Caco-2 (cell line): ENCODE data around the gene TLE2. TPM values are rescaled to one million over a fixed set of nuclear protein-coding genes. Genes with fewer than 3 reads are reported as not detected.
"Not testable (repeated sequence)": the region's sequence is repeated elsewhere in the genome, so short reads cannot be mapped to it uniquely, and the experiment has no call there.

ENCODE experiments used
- BruUV-seq: library from RNA; stranded (reverse); fragments of 400-500 nt; replicated peaks from 2 replicates; lab custom pipeline; 2021; lab: Mats Ljungman, UMichigan
- CTCF ChIA-PET: fragments of 300-600 bp; sonication (Branson Sonifier 250); formaldehyde crosslinking; loops from one replicate; lab custom pipeline; 2022; ENCODE audit warnings: antibody characterized with exemption; lab: Charles Lee
- POLR2A ChIA-PET: fragments of 300-600 bp; sonication (Branson Sonifier 250); formaldehyde crosslinking; loops from one replicate; lab custom pipeline; 2022; ENCODE audit warnings: antibody characterized with exemption; lab: Charles Lee
- DNase-seq, 2 experiments: peaks; one replicate each; pipeline versions ENCODE4 v3.0.0 to v3.0.0-alpha.2; 2020 to 2022
- H3K27me3 ChIP-seq: replicated peaks from 2 replicates; pipeline ENCODE4 v1.6.0; 2011; ENCODE audit warnings: low read length; ENCODE audit not compliant: control insufficient read depth, insufficient read depth
- H3K36me3 ChIP-seq: 2 replicates; pipeline ENCODE4 v1.5.1; 2011; ENCODE audit warnings: low read length; ENCODE audit not compliant: control insufficient read depth, insufficient read depth
- H3K4me1 ChIP-seq: fragments of 250-450 bp; sonication (Bioruptor Pico); 2 replicates; pipeline ENCODE4 v1.5.1; 2020; ENCODE audit warnings: mild to moderate bottlenecking
- H3K4me3 ChIP-seq: 2 replicates; pipeline ENCODE4 v1.5.1; 2011; ENCODE audit warnings: low read depth, mild to moderate bottlenecking, control low read depth, low read length
- H3K9me3 ChIP-seq: fragments of 250-450 bp; sonication (Bioruptor Pico); 2 replicates; pipeline ENCODE4 v1.5.1; 2020; ENCODE audit warnings: mild to moderate bottlenecking, moderate library complexity
- H3K27ac Mint-ChIP-seq: one replicate; pipeline ENCODE4 v1.8.0; 2022; ENCODE audit warnings: mixed read lengths; ENCODE audit not compliant: unreplicated experiment
- H3K27me3 Mint-ChIP-seq: one replicate; pipeline ENCODE4 v1.8.0; 2022; ENCODE audit warnings: mixed read lengths; ENCODE audit not compliant: insufficient read depth, unreplicated experiment
- H3K36me3 Mint-ChIP-seq: one replicate; pipeline ENCODE4 v1.8.0; 2022; ENCODE audit warnings: mild to moderate bottlenecking, mixed read lengths; ENCODE audit not compliant: insufficient read depth, unreplicated experiment
- H3K4me1 Mint-ChIP-seq: one replicate; pipeline ENCODE4 v1.8.0; 2022; ENCODE audit warnings: low read depth, mixed read lengths; ENCODE audit not compliant: unreplicated experiment
- H3K4me3 Mint-ChIP-seq: one replicate; pipeline ENCODE4 v1.8.0; 2022; ENCODE audit warnings: mild to moderate bottlenecking, moderate library complexity, mixed read lengths; ENCODE audit not compliant: unreplicated experiment
- H3K9me3 Mint-ChIP-seq: one replicate; pipeline ENCODE4 v1.8.0; 2022; ENCODE audit warnings: mixed read lengths; ENCODE audit not compliant: unreplicated experiment
- CTCF ChIP-seq, 2 experiments: fragments of 200-600 bp in 1 of 2; IDR thresholded peaks; 1 replicate in 1 of 2; 2 replicates in 1 of 2; pipeline versions ENCODE4 v1.5.1 to v1.8.0; 2011 to 2022; ENCODE audit warnings: antibody characterized with exemption in 1 of 2, control low read depth in 1 of 2, inconsistent platforms in 1 of 2, low read depth in 1 of 2, low read length in 1 of 2, mild to moderate bottlenecking in 1 of 2, moderate library complexity in 1 of 2; ENCODE audit not compliant: insufficient read depth in 1 of 2, severe bottlenecking in 1 of 2, unreplicated experiment in 1 of 2
- intact Hi-C: fragments of 100-400 bp; cut with micrococcal nuclease; formaldehyde crosslinking; loops from one replicate; pipeline ENCODE4 v1.10.0; 2022; ENCODE audit not compliant: unreplicated experiment
- total RNA-seq: library from RNA; stranded (reverse); gene quantifications from 2 replicates; pipeline ENCODE4 v1.2.3, GENCODE V29; 2022

TLE2 gene
- total RNA-seq, 1 experiment from 2014 or later: 31.3 TPM

GRCh38 chr19:3054265-3054971, 25.3 kb upstream of the TLE2 start:
- POLR2A ChIA-PET: interaction anchor here (0.9 to 1.4 kb wide), 3 partner anchors 18 to 104 kb away, joined by 4 read pairs; no protein-coding TSS in a partner anchor
- no peak for TF ChIP-seq CTCF (IDR thresholded peaks at IDR 0.05; ENCODE audit: insufficient read depth in 1 of 2, low read depth in 1 of 2, low read length in 1 of 2, severe bottlenecking in 1 of 2, unreplicated experiment in 1 of 2)
- Histone ChIP-seq H3K27me3 (no peaks in the 10 kb centered on the region), H3K9me3 (no peaks in the 10 kb centered on the region), H3K4me3 (no peak overlapping the region), H3K4me1 (peaks cover 9% of the 10 kb centered on the region; the same call in 1 of the 2 replicates), H3K36me3 (no peaks in the 10 kb centered on the region)
- intact Hi-C loops: no loop called here
- DNase-seq: no peak
- Mint-ChIP-seq H3K36me3 (peaks cover 20% of the 10 kb centered on the region), H3K4me1 (peaks cover 6% of the 10 kb centered on the region), H3K27ac (peak overlapping the region; percentile 58), H3K9me3 (no peaks in the 10 kb centered on the region), H3K4me3 (no peak overlapping the region), H3K27me3 (no peaks in the 10 kb centered on the region)
- CTCF ChIA-PET: interaction anchor here (0.6 to 0.7 kb wide), 2 partner anchors 18 to 253 kb away, joined by 5 to 7 read pairs; no protein-coding TSS in a partner anchor
- BruUV-seq: no TSS peak

- Histone ChIP-seq H3K4me3 (no peak overlapping the region), H3K36me3 (no peaks in the 10 kb centered on the region), H3K9me3 (no peaks in the 10 kb centered on the region), H3K27me3 (no peaks in the 10 kb centered on the region), H3K4me1 (peaks cover 9% of the 10 kb centered on the region; the same call in 1 of the 2 replicates)
- TF ChIP-seq CTCF (IDR thresholded peaks at IDR 0.05; ENCODE audit: insufficient read depth in 1 of 2, low read depth in 1 of 2, low read length in 1 of 2, severe bottlenecking in 1 of 2, unreplicated experiment in 1 of 2): no peak
- no peak for DNase-seq
- Mint-ChIP-seq H3K27ac (no peak overlapping the region), H3K27me3 (no peaks in the 10 kb centered on the region), H3K9me3 (no peaks in the 10 kb centered on the region), H3K4me1 (peaks cover 6% of the 10 kb centered on the region), H3K36me3 (peaks cover 20% of the 10 kb centered on the region), H3K4me3 (no peak overlapping the region)
- BruUV-seq: no TSS peak
- ChIA-PET CTCF (interaction anchor here (0.7 kb wide), 1 partner anchor 17 kb away, joined by 7 read pairs; no protein-coding TSS in a partner anchor), POLR2A (interaction anchor here (1.1 to 1.4 kb wide), 2 partner anchors 18 to 103 kb away, joined by 4 read pairs; no protein-coding TSS in a partner anchor)
- intact Hi-C loops: no loop called here
Observed at GRCh38 chr19:3053780-3054179, 24.7 kb upstream of the TLE2 start.

DNA sequence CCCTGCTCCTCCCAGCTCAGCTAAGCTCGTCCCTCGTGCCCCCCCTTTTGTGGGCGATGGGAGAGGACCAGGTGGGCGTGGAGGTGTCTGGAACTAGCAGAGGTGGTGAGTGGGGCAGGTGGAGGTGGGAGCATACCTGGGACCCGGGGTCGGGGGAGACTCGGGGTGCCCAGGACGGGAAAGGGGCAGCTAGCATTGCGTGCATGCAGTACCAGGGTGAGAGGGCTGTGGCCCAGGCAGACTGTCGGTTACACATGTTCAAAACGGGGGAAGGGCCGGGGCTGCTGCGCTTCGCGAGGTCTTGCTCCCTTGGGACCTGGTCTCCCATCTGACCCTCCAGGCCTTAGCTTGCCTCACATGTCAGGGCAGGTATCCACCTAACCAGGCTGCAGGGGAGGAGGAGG, 24.1 kb upstream of the TLE2 start:
- H3K4me1 ChIP-seq: peaks cover 9% of the 10 kb centered on the region; the same call in 1 of the 2 replicates
- intact Hi-C loops: no loop called here
- CTCF ChIA-PET: no interaction called here

GRCh38 chr19:3050016-3050415, 20.9 kb upstream of the TLE2 start:
- POLR2A ChIA-PET, intact Hi-C loops, CTCF ChIA-PET: not testable (repeated sequence)

More for the DNA sequence above, 24.1 kb upstream of the TLE2 start:
- H3K4me1 Mint-ChIP-seq: peaks cover 6% of the 10 kb centered on the region
- DNase-seq: no peak
- Histone ChIP-seq H3K27me3 (no peaks in the 10 kb centered on the region), H3K4me3 (no peak overlapping the region), H3K9me3 (no peaks in the 10 kb centered on the region), H3K36me3 (no peaks in the 10 kb centered on the region)
- H3K27me3 Mint-ChIP-seq: no peaks in the 10 kb centered on the region
- H3K27ac Mint-ChIP-seq: no peak overlapping the region
- TSS peak; percentile 87 for BruUV-seq
- POLR2A ChIA-PET: interaction anchor here (0.6 to 1.4 kb wide), 4 partner anchors 14 to 102 kb away, joined by 4 to 5 read pairs (median 4); no protein-coding TSS in a partner anchor
- no peak for TF ChIP-seq CTCF (IDR thresholded peaks at IDR 0.05; ENCODE audit: insufficient read depth in 1 of 2, low read depth in 1 of 2, low read length in 1 of 2, severe bottlenecking in 1 of 2, unreplicated experiment in 1 of 2)
- H3K4me3 Mint-ChIP-seq: no peak overlapping the region
- no peaks in the 10 kb centered on the region for H3K9me3 Mint-ChIP-seq
- peaks cover 20% of the 10 kb centered on the region for H3K36me3 Mint-ChIP-seq

More at GRCh38 chr19:3050016-3050415, 20.9 kb upstream of the TLE2 start:
- H3K9me3 ChIP-seq, H3K9me3 Mint-ChIP-seq, H3K4me3 Mint-ChIP-seq, BruUV-seq, H3K27ac Mint-ChIP-seq, H3K36me3 ChIP-seq, H3K4me1 Mint-ChIP-seq, H3K36me3 Mint-ChIP-seq, H3K4me3 ChIP-seq, H3K27me3 ChIP-seq, H3K27me3 Mint-ChIP-seq, H3K4me1 ChIP-seq, DNase-seq: not testable (repeated sequence)
